Measurements from ENCODE around the gene ARHGAP18.

Gene ARHGAP18, protein sequence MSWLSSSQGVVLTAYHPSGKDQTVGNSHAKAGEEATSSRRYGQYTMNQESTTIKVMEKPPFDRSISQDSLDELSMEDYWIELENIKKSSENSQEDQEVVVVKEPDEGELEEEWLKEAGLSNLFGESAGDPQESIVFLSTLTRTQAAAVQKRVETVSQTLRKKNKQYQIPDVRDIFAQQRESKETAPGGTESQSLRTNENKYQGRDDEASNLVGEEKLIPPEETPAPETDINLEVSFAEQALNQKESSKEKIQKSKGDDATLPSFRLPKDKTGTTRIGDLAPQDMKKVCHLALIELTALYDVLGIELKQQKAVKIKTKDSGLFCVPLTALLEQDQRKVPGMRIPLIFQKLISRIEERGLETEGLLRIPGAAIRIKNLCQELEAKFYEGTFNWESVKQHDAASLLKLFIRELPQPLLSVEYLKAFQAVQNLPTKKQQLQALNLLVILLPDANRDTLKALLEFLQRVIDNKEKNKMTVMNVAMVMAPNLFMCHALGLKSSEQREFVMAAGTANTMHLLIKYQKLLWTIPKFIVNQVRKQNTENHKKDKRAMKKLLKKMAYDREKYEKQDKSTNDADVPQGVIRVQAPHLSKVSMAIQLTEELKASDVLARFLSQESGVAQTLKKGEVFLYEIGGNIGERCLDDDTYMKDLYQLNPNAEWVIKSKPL
- long read RNA-seq, donor 1, full-length matches to known transcripts = 8 of 8 reads
- long read RNA-seq, donor 1, partial matches to known transcripts = 0 of 8 reads
- long read RNA-seq, donor 1, other reads (novel, unspliced or antisense) = 0 of 8 reads
- long read RNA-seq, donor 2, full-length matches to known transcripts = 2 of 2 reads
- long read RNA-seq, donor 2, partial matches to known transcripts = 0 of 2 reads
- long read RNA-seq, donor 2, other reads (novel, unspliced or antisense) = 0 of 2 reads
- long read RNA-seq, donor 3, full-length matches to known transcripts = 1 of 1 reads
- long read RNA-seq, donor 3, partial matches to known transcripts = 0 of 1 reads
- long read RNA-seq, donor 3, other reads (novel, unspliced or antisense) = 0 of 1 reads
- long read RNA-seq, donor 4, full-length matches to known transcripts = 1 of 1 reads
- long read RNA-seq, donor 4, partial matches to known transcripts = 0 of 1 reads
- long read RNA-seq, donor 4, other reads (novel, unspliced or antisense) = 0 of 1 reads
- long read RNA-seq, donor 5, full-length matches to known transcripts = 4 of 10 reads
- long read RNA-seq, donor 5, partial matches to known transcripts = 6 of 10 reads
- long read RNA-seq, donor 5, other reads (novel, unspliced or antisense) = 0 of 10 reads
- long read RNA-seq, donor 6, full-length matches to known transcripts = 3 of 8 reads
- long read RNA-seq, donor 6, partial matches to known transcripts = 5 of 8 reads
- long read RNA-seq, donor 6, other reads (novel, unspliced or antisense) = 0 of 8 reads
- long read RNA-seq, donor 7, partial matches to known transcripts = 11 of 11 reads
- long read RNA-seq, donor 7, other reads (novel, unspliced or antisense) = 0 of 11 reads
- long read RNA-seq, donor 8, full-length matches to known transcripts = 6 of 6 reads
- long read RNA-seq, donor 8, partial matches to known transcripts = 0 of 6 reads
- long read RNA-seq, donor 8, other reads (novel, unspliced or antisense) = 0 of 6 reads

DNA sequence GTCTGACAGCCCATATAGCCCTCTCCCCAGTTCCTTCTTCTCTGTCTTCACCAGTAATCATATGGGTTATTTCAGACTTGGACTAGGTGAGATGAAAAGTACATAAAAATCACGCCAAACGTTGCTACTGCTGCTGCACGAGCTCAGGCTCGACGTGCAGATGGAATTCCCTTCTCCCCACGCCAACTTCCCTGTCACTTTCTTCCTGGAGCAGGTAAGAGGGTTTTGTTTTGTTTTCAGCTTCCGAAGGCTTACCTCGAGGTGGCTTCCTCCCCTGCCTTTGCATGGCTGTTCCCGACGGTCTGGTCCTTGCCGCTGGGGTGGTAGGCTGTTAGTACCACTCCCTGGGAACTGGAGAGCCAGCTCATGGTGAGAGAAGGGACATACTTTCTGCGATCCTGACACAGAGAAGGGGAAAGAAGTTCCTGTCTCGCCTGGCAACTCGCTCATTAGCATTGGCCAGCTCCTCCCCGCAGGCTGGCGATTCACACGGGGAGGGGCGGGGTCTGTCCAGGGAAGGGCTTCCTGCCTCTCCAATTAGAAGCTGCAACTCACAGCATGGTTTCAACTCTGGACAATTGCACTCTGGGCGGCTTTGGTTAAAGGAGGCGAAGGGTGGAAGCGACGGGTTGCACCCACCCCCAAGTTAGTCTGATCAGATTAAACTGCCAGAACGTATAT lies at the start of gene ARHGAP18:
ARHGAP18 (minus strand) TSS at position 409 of the 681 bp plus-strand sequence; CDS start at position 368, 41 bp downstream.
- peak; percentile 78 for DNase-seq

DNA sequence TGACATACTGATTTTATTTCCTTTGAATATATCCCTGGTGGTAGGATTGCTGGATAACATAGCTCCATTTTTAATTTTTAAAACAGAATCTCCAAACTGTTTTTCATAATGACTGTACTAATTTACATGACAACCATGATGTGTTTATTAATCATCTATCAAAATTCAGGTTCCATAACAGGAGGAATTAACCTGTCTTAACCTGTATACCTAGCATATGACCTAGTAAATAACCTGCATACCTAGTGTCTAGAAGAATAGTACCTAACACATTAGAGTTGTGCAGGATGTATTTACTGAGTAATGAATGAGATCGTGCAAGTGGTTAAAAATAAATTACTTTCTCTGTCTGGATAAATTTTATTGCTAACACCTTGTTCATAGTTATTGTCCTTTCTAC lies 45.8 kb upstream of the ARHGAP18 start:
- DNase-seq = no peak

DNA sequence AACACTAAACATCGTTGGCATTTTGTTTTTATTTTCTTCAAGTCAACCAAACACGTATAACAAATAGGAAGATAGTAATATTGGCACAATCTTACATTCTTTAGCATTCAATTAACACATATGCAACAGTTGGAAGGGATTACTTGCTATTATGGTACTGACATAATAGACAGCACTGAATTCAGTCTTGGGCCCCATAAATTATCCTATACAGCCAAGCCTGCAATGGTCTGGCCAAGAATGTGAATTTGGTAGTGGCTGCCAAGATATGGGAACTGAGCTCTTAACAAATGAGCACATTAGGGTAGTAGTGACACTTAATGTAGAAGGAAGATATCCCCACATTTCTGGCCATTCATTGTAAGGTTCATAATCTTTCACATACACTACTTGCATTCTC lies 44.8 kb upstream of the ARHGAP18 start:
- no peak for DNase-seq

DNA sequence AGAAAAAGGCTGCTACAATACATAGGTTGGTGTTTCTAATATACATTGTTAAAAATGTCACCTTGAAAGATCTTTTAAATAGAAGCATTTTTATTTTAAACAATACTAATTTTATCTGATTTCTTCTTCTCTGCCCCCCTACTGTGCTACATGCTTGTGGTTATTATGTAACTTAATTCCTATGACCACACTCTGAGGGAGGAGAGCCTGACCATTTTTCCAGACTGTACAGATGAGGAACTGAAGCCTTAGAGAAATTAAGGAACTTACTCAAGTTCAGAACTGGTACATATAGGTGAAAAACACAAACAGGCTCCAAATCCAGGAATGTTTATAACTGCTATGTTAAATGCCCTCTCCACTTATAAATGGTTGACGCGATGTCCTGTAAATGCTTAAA lies 43.4 kb upstream of the ARHGAP18 start:
- no peak for DNase-seq

DNA sequence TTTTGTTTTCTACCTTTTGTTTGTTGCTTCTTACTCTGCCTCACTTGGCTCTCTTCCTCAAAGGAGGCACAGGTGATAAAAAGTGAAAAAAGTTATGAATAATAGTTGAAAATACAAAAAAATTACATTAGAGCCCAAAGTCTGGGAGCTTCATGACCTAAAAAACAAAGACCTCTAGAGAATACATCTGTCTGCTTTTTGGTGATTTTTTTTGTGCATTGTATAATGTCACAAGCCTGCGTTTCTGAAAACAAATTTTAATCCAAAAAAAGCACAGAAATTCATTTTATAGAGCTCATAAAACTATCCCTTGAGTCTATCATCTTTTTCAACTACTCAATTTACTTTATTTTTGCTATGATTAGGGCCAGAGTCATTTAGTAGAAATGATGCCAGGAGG lies 41.4 kb upstream of the ARHGAP18 start:
- no peak for DNase-seq

DNA sequence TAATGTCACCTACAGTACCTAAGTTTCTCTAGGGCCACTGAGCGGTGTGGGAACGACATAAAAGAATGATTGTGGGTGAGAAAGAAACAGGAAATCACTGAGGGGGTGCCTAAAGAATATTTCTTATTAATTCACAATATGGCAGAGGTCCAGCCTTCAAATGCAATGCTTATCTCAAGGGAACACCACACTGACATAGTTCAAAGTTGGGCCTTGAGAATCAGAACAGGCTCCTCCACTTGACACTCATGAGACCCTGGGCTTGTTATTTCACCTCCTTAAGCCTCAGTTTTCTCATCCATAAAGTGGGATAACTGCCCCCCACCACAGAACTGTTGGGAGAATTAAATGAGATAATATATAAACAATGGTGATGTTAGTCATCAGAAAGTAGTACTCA lies 40.4 kb upstream of the ARHGAP18 start:
- no peak for DNase-seq

DNA sequence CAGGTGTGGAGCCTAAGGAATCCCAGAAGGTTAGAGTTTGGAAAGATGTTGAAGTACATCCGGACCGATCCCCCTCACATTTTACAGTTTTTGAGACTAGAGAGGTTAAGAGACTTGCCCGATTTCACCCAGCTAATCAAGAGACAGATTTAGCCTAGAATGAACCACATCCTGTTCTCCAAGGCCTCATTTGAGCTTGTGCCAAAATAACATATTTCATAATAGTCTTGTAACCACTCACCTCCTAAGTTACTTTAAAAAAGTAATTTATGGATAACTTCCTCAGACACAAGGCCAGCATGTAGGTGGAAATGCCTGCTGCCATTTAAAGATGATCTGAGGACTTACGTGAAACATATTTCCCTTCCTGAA lies 39.8 kb upstream of the ARHGAP18 start:
- DNase-seq = no peak

DNA sequence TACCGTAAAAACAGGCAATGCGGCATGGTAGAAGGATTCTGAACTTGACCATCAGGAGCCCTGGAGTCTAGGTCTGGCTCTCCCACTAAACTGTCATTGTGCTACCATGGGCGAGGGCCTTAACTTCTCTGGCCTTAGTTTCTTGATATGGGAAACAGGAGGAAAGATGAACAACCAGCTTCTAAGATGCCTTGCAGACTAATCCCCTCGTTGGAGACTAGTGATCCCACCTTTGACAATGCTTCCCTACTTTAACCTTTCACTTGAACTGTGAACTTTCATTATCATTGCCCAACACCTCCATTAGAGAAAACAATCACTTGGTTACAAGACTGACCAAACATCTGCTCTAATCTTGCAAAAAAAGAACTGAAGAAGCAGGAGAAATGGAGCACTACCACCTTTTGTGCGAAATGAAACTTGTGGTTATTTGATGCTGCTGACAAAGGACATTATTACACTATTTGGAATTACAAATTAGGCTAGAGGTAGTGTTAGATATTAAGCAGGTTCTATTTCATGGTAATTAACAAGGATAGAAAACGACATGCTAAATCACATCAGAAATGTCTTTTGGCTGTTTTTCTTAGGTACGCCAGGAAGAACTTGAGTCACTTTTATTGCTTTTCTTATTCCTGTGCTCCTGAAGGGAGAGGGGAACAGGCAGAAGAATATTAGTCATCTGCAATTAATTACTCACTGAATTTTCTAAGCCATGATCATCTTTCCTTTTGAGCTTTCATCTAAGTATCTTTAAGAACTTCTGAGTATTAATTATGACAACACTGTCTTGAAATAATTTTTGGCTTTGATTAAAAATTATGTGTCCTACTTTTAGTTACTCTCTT lies 39.1 kb upstream of the ARHGAP18 start:
- DNase-seq = no peak

DNA sequence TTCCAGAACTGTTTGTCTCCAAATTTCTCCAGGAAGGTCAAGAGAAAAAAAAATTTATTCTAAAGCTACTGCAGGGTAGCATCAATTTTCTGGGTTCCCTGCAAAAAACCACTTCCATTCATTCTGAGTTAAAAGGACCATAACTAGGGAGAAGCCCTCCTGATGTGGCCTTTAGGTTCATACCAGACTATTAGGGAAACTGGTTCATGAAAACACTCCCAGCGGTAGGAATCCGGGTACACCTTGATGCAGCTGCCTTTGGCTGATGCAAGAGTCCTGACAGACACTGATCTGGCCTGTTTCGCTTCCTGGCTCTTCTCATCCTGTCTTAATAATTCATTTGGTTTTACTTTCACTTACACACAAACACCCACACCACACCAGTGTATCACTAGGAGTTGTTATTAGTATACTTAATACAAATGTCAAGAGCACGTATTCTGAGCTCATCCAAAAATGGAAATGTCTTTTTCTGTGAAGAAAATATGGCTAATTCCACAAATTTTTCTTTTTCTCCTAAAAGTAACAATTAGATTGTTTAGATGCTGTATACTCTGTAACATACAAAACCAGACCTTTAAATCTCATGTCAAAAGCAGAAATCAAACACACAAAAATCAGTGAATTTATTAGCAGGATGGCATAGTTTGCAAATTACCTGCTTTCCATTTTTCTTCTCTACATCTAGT lies 38.4 kb upstream of the ARHGAP18 start:
- no peak for DNase-seq

DNA sequence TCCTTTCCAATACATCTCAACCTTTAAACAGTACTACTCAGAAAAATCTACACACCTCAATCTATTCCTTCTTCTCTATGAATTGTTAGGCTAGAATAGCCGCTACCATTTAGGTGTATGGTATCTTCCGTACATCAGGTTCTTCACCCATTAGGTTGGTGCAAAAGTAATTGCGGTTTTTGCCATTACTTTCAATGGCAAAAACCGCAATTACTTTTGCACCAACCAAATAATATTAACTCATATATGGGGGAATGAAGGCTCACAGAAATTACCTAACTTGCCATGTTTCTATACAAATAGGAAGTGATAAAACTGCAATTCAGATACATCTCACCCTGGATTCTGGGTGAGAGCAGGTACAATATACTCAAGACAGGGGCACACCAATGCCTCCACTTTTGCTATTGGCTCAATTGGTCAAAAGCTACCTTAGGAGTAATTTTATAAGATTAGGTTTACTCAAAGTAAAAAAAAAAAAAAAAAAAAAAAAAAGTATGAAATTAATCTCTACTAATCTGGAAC lies 37.7 kb upstream of the ARHGAP18 start:
- no peak for DNase-seq

DNA sequence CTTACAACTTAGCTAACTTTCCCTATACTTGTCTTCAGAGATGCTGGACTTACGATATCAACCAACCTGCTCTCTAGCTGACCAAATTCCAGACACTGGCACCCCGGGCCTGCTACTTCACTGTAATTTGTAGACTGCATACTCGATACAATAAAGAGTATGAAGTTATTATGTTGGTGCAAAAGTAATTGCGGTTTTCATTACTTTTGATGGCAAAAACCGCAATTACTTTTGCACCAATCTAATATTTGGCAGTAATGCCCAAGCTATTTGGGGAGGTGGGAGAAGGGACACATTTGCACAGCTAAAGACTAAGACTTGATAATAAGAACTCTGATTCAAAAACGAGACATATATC lies 34.9 kb upstream of the ARHGAP18 start:
- DNase-seq = no peak

DNA sequence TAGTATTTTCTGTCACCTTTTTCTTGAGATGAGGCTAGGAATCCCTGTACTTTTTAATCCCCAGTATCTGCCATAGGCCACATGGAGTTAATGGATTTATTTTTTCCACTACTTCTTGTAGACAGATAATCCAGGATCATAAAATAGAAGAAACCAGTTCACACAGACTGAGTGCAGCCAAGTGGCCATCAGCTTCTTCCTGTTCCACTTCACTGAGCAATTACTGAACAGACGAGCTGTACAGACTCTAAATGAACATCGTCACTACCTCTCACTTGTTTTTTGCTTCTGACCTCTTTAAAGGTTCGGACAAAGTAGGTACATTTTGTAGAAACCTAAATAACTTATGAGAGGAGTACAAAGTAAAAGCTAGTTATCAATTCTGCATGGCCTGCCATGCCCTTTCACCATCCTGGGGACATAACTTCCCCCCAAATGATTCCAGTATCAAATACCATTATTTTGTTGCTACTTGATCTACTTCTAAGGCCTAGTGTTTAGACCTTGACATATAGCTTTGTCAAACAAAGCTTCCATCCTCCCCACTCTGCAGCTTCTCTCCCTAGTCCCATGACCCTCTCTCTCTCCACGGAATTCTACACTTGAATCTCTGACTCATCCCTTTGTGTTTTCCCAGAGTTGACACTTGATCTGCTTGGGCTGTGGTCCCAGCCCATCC lies 34.4 kb upstream of the ARHGAP18 start:
- peak; percentile 9 for DNase-seq

DNA sequence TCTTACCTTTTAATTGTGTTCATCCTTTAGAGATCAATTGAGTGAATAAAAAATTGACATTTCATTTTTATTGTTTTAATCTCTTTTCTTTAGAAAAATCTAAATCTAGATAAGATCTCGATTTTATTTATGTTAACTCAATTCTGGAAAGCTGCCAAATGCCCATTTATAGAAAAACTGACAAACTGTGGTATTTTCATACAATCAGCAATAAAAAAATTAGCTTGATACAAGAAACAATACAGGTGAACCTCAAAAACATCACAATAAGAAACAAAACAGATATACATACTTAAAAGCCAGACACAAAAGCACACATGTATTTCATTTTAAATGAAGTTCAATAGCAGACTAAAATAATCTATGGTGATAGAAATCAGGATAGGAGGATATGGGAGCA lies 30.0 kb upstream of the ARHGAP18 start:
- no peak for DNase-seq

DNA sequence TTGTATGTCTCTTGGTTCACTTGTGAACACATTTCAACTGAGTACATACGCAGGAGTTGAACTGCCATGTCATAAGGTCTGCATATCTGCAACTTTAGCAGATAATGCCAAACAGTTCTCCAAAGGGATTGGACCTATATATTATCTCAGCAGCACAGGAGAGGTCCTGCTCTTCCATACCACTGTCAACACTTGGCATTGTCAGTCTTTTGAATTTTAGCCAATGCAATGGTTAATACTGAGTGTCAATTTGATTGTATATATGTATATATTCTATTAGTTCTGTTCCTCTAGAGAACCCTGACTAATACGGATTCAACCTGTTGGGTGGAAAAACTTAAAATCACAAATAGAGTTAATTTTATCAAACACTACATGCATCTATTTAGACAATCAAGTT lies 26.1 kb upstream of the ARHGAP18 start:
- DNase-seq = no peak

DNA sequence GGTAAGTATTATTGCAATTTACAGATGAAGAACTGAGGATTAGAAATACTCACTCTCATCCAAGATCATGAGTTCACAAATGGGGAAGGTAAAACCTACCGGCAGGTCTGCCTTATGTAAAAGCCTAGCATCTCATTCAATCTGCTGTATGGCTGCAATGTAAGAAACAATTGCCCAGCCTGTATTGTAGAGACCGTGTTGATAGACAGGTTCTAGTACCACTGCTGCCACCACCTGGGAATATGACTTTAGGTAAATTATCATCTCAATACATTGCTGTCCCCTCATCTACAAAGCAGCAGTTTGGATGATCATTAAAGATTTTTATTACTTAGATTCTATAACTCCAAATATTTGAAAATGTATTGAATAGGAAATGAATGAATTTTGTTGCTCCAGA lies 23.3 kb upstream of the ARHGAP18 start:
- no peak for DNase-seq

DNA sequence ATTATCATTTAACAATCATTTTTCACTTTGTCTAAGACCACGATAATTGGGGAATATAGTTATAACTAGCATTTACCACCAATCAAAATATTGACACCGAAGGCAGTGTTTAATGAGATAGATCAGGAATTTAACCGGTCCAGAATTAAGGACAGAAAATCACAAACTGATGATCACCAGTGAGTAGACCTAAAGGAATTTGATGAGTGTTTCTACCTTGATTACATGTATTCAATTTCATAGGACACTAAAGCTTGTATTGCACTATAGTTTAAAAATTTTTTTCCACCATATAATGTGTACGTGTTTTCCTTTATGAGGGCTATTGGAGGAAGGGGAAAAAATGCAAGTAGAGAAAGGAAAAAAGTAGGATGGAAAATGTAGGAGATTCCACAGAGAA lies 22.6 kb upstream of the ARHGAP18 start:
- no peak for DNase-seq

DNA sequence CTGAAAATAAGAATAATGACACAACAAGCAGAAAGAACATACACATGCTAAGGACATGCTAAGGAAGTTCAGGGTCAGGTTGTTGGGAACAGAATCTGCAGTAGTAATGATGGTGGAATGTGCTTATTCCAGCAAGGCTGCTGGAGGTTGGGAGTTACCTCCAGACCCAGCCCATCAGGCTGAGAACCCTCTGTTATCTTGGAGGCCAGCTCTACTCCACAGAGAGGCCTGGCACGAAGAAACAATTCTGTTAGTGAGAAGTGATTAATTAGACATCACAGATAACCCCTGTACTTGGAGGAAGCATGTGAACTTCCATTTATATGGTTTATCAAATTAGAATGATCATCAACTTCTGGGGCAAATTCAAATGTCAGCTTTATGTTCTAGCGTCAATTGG lies 22.1 kb upstream of the ARHGAP18 start:
- DNase-seq = no peak

DNA sequence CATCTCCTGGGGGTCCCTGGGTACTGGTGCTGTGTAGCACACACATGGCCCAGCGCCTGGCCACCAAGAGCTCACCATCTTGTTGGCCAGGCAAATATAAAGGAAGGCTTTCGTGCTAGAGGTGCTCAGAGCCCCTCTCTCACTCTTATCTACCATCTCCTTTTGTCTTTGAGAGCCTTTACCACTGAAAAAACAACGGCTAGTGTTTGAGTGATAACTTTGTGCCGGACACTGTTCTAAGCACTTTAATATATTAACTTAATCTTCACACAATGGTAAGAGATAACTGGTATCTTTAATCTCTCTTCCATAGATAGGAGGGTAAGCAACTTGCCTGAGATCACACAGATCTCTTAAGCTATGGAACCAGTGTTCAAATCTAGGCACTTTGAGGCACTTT lies 21.5 kb upstream of the ARHGAP18 start:
- no peak for DNase-seq

Data from right kidney (tissue), 9 donors.